CD8-positive, alpha-beta memory T cell (primary cell): Measurements from ENCODE around the gene TIE1. TPM values are rescaled to one million over a fixed set of nuclear protein-coding genes. Genes with fewer than 3 reads are reported as not detected.

ENCODE experiments used
- CTCF ChIA-PET: fragments of 350-600 bp; sonication (Branson Sonifier 250); formaldehyde crosslinking; loops from one replicate; lab custom pipeline; 2021; ENCODE audit warnings: antibody characterized with exemption; lab: Charles Lee
- POLR2A ChIA-PET: fragments of 350-600 bp; sonication (Branson Sonifier 250); formaldehyde crosslinking; loops from one replicate; lab custom pipeline; 2021; ENCODE audit warnings: antibody characterized with exemption; lab: Charles Lee
- DNase-seq, 5 donors: peaks; one replicate each; pipeline versions ENCODE4 v3.0.0 to v3.0.0-alpha.2; 2020 to 2022; ENCODE audit warnings: mixed read lengths in 1 of 5
- H3K27ac ChIP-seq: one replicate; pipeline ENCODE4 v1.7.0; 2013; ENCODE audit warnings: low read depth, mild to moderate bottlenecking, low read length, moderate library complexity
- H3K27me3 ChIP-seq: 2 replicates; pipeline ENCODE4 v1.7.0; 2013; ENCODE audit warnings: low read length, mild to moderate bottlenecking; ENCODE audit not compliant: insufficient read depth, poor library complexity, severe bottlenecking
- H3K36me3 ChIP-seq: 2 replicates; pipeline ENCODE4 v1.7.0; 2013; ENCODE audit warnings: mild to moderate bottlenecking, low read length, moderate library complexity; ENCODE audit not compliant: insufficient read depth
- H3K4me1 ChIP-seq: 2 replicates; pipeline ENCODE4 v1.7.0; 2013; ENCODE audit warnings: mild to moderate bottlenecking, low read length, moderate library complexity; ENCODE audit not compliant: insufficient read depth
- H3K4me3 ChIP-seq: 2 replicates; pipeline ENCODE4 v1.7.0; 2013; ENCODE audit warnings: mild to moderate bottlenecking, low read length
- H3K9me3 ChIP-seq: 2 replicates; pipeline ENCODE4 v1.7.0; 2013; ENCODE audit warnings: mild to moderate bottlenecking, low read length
- H3K27ac Mint-ChIP-seq, 8 donors: one replicate each; pipeline ENCODE4 v1.8.0; 2020 to 2021; ENCODE audit warnings: mixed read lengths in 8 of 8, mild to moderate bottlenecking in 6 of 8, inconsistent platforms in 3 of 8, moderate library complexity in 3 of 8
- H3K27me3 Mint-ChIP-seq, 2 donors: one replicate each; pipeline ENCODE4 v1.8.0; 2020 to 2021; ENCODE audit warnings: mixed read lengths in 2 of 2, mild to moderate bottlenecking in 1 of 2, moderate library complexity in 1 of 2
- H3K36me3 Mint-ChIP-seq, 3 donors: one replicate each; pipeline ENCODE4 v1.8.0; 2020 to 2021; ENCODE audit warnings: mixed read lengths in 3 of 3, inconsistent platforms in 1 of 3, mild to moderate bottlenecking in 1 of 3
- H3K4me1 Mint-ChIP-seq, 3 donors: one replicate each; pipeline ENCODE4 v1.8.0; 2020 to 2021; ENCODE audit warnings: mixed read lengths in 3 of 3, inconsistent platforms in 1 of 3, mild to moderate bottlenecking in 1 of 3
- H3K4me3 Mint-ChIP-seq, 7 donors: one replicate each; pipeline ENCODE4 v1.8.0; 2020 to 2021; ENCODE audit warnings: mixed read lengths in 7 of 7, mild to moderate bottlenecking in 6 of 7, moderate library complexity in 4 of 7, inconsistent platforms in 2 of 7
- H3K9me3 Mint-ChIP-seq, 5 donors: one replicate each; pipeline ENCODE4 v1.8.0; 2020 to 2022; ENCODE audit warnings: mixed read lengths in 5 of 5, mild to moderate bottlenecking in 3 of 5, moderate library complexity in 2 of 5, inconsistent platforms in 1 of 5
- polyA plus RNA-seq: library from polyadenylated mRNA; unstranded; fragments of 300-500 nt; fragmentation: Illumina TruSeq; gene quantifications from one replicate; pipeline ENCODE4 v1.2.3, GENCODE V29; 2021
- total RNA-seq, 2 experiments: library from RNA; stranded (reverse); gene quantifications; one replicate each; pipeline ENCODE4 v1.2.3, GENCODE V29; 2021

The TIE1 gene
- total and polyA plus RNA-seq, 3 experiments from 2014 or later = 0.31 to 0.33 TPM; not detected in 1

- peak overlapping the region in 2 of 7 donors; percentile 62 to 90 for H3K4me3 Mint-ChIP-seq
- Histone ChIP-seq H3K4me1 (peaks cover 11% of the 10 kb centered on the region), H3K9me3 (no peaks in the 10 kb centered on the region), H3K4me3 (no peak overlapping the region), H3K36me3 (peaks cover 9% of the 10 kb centered on the region), H3K27ac (no peak overlapping the region), H3K27me3 (no peaks in the 10 kb centered on the region)
- H3K27ac Mint-ChIP-seq = peak overlapping the region in 1 of 8 donors; percentile 20
- peaks cover 20 to 23% (median 21%) of the 10 kb centered on the region in 3 donors for H3K4me1 Mint-ChIP-seq
- no peak for DNase-seq
- no peaks in the 10 kb centered on the region for H3K9me3 Mint-ChIP-seq
- ChIA-PET CTCF (interaction anchor here (0.9 to 1.9 kb wide), 3 partner anchors 11 to 57 kb away, joined by 3 to 10 read pairs (median 4); partner anchors contain the start of gene ELOVL1), POLR2A (interaction anchor here (1.0 kb wide), 1 partner anchor 10 kb away, joined by 3 read pairs; no protein-coding TSS in a partner anchor)
- H3K36me3 Mint-ChIP-seq = peaks cover 0 to 12% (median 2%) of the 10 kb centered on the region in 3 donors
- H3K27me3 Mint-ChIP-seq = no peaks in the 10 kb centered on the region
Observed at GRCh38 chr1:43357251-43357650, 56.5 kb downstream of the TIE1 start.

- POLR2A ChIA-PET = interaction anchor here (0.7 to 1.4 kb wide), 3 partner anchors 9 to 24 kb away, joined by 3 to 11 read pairs (median 4); partner anchors contain the start of gene ELOVL1
- Mint-ChIP-seq H3K4me1 (peaks cover 20 to 23% (median 21%) of the 10 kb centered on the region in 3 donors), H3K27ac (peak overlapping the region; percentile 10 to 96 (median 90)), H3K4me3 (peak overlapping the region; percentile 82 to 91 (median 87)), H3K9me3 (no peaks in the 10 kb centered on the region), H3K27me3 (no peaks in the 10 kb centered on the region), H3K36me3 (peaks cover 0 to 21% (median 6%) of the 10 kb centered on the region in 3 donors)
- Histone ChIP-seq H3K4me1 (peaks cover 11% of the 10 kb centered on the region), H3K36me3 (peaks cover 10% of the 10 kb centered on the region), H3K4me3 (peak overlapping the region; percentile 95), H3K9me3 (no peaks in the 10 kb centered on the region), H3K27me3 (no peaks in the 10 kb centered on the region), H3K27ac (peak overlapping the region; percentile 77)
- peak in 1 of 5 donors; percentile 7 for DNase-seq
- CTCF ChIA-PET = interaction anchor here (0.7 to 1.9 kb wide), 4 partner anchors 10 to 404 kb away, joined by 3 to 10 read pairs (median 4); partner anchors contain the start of gene ELOVL1
Observed at GRCh38 chr1:43358121-43358745, 57.5 kb downstream of the TIE1 start.

DNA sequence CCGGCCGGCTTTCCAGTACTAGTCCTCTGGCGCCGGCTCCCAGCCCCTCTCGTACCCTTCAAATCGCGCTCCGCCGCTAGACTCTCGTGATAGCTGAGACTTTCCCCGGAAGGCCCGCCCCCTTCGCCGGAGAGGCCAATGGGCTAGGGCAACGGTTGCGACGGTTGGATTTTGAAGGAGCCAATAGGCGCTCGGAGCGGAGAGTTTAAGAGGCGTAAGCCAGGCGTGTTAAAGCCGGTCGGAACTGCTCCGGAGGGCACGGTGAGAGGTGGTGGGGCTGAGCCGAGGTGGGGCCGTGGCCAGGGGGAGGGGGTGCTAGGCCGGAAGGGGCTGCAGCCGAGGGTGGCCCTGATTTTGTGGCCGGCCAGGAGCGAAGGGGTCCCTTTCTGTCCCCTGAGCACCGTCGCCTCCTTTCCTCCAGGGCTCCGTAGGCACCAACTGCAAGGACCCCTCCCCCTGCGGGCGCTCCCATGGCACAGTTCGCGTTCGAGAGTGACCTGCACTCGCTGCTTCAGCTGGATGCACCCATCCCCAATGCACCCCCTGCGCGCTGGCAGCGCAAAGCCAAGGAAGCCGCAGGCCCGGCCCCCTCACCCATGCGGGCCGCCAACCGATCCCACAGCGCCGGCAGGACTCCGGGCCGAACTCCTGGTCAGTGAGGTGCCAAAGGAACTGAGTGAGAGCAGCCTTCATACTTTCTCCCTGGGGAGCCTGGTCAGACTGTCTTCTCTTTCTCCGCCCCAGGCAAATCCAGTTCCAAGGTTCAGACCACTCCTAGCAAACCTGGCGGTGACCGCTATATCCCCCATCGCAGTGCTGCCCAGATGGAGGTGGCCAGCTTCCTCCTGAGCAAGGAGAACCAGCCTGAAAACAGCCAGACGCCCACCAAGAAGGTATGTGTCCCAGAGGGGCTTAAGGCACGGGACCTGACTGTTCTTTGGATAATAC lies 58.2 kb downstream of the TIE1 start, which contains the start of gene CDC20:
Gene CDC20 (plus strand): TSS at position 236 of the 948 bp plus-strand sequence. CDS start 235 bp downstream, at position 471.
- H3K27me3 Mint-ChIP-seq = no peaks in the 10 kb centered on the region
- H3K9me3 Mint-ChIP-seq = no peaks in the 10 kb centered on the region
- Histone ChIP-seq H3K9me3 (no peaks in the 10 kb centered on the region), H3K4me3 (peak within 1 kb of the TSS; percentile 95), H3K27ac (peak within 1 kb of the TSS; percentile 77), H3K4me1 (peaks cover 11% of the 10 kb centered on the region), H3K36me3 (peaks cover 17% of the 10 kb centered on the region), H3K27me3 (no peaks in the 10 kb centered on the region)
- H3K27ac Mint-ChIP-seq = peak within 1 kb of the TSS; percentile 10 to 96 (median 90)
- H3K36me3 Mint-ChIP-seq = peaks cover 0 to 29% (median 8%) of the 10 kb centered on the region in 3 donors
- DNase-seq = peak; percentile 93 to 98 (median 96)
- peaks cover 21 to 23% (median 22%) of the 10 kb centered on the region in 3 donors for H3K4me1 Mint-ChIP-seq
- peak within 1 kb of the TSS; percentile 82 to 91 (median 87) for H3K4me3 Mint-ChIP-seq
- POLR2A ChIA-PET = interaction anchor here (1.3 to 1.4 kb wide), 2 partner anchors 9 to 11 kb away, joined by 4 to 11 read pairs; partner anchors contain the start of gene ELOVL1
- CTCF ChIA-PET = interaction anchor here (0.7 to 1.9 kb wide), 4 partner anchors 9 to 405 kb away, joined by 3 to 10 read pairs (median 4); partner anchors contain the start of gene ELOVL1

DNA sequence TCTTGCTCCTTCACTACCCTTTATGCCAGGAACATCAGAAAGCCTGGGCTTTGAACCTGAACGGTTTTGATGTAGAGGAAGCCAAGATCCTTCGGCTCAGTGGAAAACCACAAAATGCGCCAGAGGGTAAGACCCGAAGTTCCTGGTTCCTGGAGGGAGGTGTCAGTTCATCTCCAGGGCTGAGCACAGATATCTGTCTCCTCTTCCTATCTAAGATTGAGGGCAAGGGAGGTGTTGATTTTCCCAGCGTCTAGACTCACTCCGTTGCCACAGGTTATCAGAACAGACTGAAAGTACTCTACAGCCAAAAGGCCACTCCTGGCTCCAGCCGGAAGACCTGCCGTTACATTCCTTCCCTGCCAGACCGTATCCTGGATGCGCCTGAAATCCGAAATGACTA lies 58.9 kb downstream of the TIE1 start:
- no peaks in the 10 kb centered on the region for H3K27me3 Mint-ChIP-seq
- peak overlapping the region in 4 of 8 donors; percentile 24 to 93 (median 76) for H3K27ac Mint-ChIP-seq
- H3K36me3 ChIP-seq = peaks cover 24% of the 10 kb centered on the region
- no peak for DNase-seq
- ChIA-PET CTCF (interaction anchor here (1.4 kb wide), 1 partner anchor 31 kb away, joined by 3 read pairs; no protein-coding TSS in a partner anchor), POLR2A (interaction anchor here (1.4 kb wide), 1 partner anchor 11 kb away, joined by 4 read pairs; no protein-coding TSS in a partner anchor)
- H3K27ac ChIP-seq = peak overlapping the region; percentile 43
- peaks cover 0 to 36% (median 10%) of the 10 kb centered on the region in 3 donors for H3K36me3 Mint-ChIP-seq
- H3K9me3 ChIP-seq = no peaks in the 10 kb centered on the region
- peak overlapping the region; percentile 42 to 82 (median 65) for H3K4me3 Mint-ChIP-seq
- H3K4me1 ChIP-seq = peaks cover 11% of the 10 kb centered on the region
- no peaks in the 10 kb centered on the region for H3K9me3 Mint-ChIP-seq
- H3K27me3 ChIP-seq = no peaks in the 10 kb centered on the region
- H3K4me3 ChIP-seq = peak overlapping the region; percentile 95
- H3K4me1 Mint-ChIP-seq = peaks cover 21 to 23% (median 22%) of the 10 kb centered on the region in 3 donors

DNA sequence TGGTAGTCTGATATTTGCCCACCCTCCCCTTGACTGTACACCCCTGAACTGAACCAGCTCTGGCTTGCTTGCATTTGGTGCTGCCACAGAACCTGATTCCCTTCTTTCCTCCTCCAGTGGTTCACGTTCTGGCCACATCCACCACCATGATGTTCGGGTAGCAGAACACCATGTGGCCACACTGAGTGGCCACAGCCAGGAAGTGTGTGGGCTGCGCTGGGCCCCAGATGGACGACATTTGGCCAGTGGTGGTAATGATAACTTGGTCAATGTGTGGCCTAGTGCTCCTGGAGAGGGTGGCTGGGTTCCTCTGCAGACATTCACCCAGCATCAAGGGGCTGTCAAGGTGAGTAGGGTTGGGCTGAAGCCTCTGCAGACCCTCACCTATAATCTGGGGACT lies 59.8 kb downstream of the TIE1 start:
- Mint-ChIP-seq H3K9me3 (no peaks in the 10 kb centered on the region), H3K4me3 (peak overlapping the region in 1 of 7 donors; percentile 22), H3K36me3 (peaks cover 0 to 45% (median 16%) of the 10 kb centered on the region in 3 donors), H3K27me3 (no peaks in the 10 kb centered on the region), H3K4me1 (peaks cover 28 to 31% (median 29%) of the 10 kb centered on the region in 3 donors), H3K27ac (peak overlapping the region in 3 of 8 donors; percentile 12 to 61 (median 32))
- ChIA-PET POLR2A (no interaction called here), CTCF (interaction anchor here (1.4 kb wide), 1 partner anchor 30 kb away, joined by 3 read pairs; no protein-coding TSS in a partner anchor)
- Histone ChIP-seq H3K4me3 (no peak overlapping the region), H3K27ac (no peak overlapping the region), H3K4me1 (peaks cover 11% of the 10 kb centered on the region), H3K36me3 (peaks cover 33% of the 10 kb centered on the region), H3K9me3 (no peaks in the 10 kb centered on the region), H3K27me3 (no peaks in the 10 kb centered on the region)
- DNase-seq = no peak

- no peak overlapping the region for H3K27ac ChIP-seq
- Mint-ChIP-seq H3K27me3 (no peaks in the 10 kb centered on the region), H3K4me3 (peak overlapping the region in 2 of 7 donors; percentile 12 to 20), H3K36me3 (peaks cover 0 to 55% (median 16%) of the 10 kb centered on the region in 3 donors), H3K9me3 (no peaks in the 10 kb centered on the region), H3K4me1 (peaks cover 36 to 44% (median 36%) of the 10 kb centered on the region in 3 donors), H3K27ac (peak overlapping the region in 1 of 8 donors; percentile 88)
- H3K4me1 ChIP-seq = peaks cover 17% of the 10 kb centered on the region
- no peaks in the 10 kb centered on the region for H3K27me3 ChIP-seq
- ChIA-PET CTCF (no interaction called here), POLR2A (no interaction called here)
- no peak overlapping the region for H3K4me3 ChIP-seq
- no peak for DNase-seq
- H3K36me3 ChIP-seq = peaks cover 33% of the 10 kb centered on the region
- no peaks in the 10 kb centered on the region for H3K9me3 ChIP-seq
Observed at GRCh38 chr1:43363283-43363934, 62.6 kb downstream of the TIE1 start.
